GM23338 (cell line): ENCODE results near the gene TSHZ2. TPM values are rescaled to one million over a fixed set of nuclear protein-coding genes. Genes with fewer than 3 reads are reported as not detected.

Source experiments
- ATAC-seq: fragments of 200-7000 bp; cut with Tn5 transposase; 3 replicates; pipeline ENCODE4 v1.9.1; 2020
- DNase-seq: peaks from one replicate; pipeline ENCODE4 v3.0.0-alpha.2; 2015; ENCODE audit warnings: low spot score
- H2AFZ ChIP-seq: fragments of 200-600 bp; sonication (generic); 2 replicates; pipeline ENCODE4 v1.8.0; 2016; ENCODE audit warnings: antibody characterized with exemption, mild to moderate bottlenecking, moderate library complexity
- H3F3A ChIP-seq: fragments of 200-600 bp; sonication (generic); replicated peaks from 2 replicates; pipeline ENCODE4 v1.8.0; 2017; ENCODE audit warnings: antibody characterized with exemption, mixed run types, low read depth
- H3K27ac ChIP-seq: fragments of 200-600 bp; sonication (generic); 2 replicates; pipeline ENCODE4 v1.6.1; 2016; ENCODE audit warnings: low read depth
- H3K27me3 ChIP-seq: fragments of 200-600 bp; sonication (generic); 2 replicates; pipeline ENCODE4 v1.8.0; 2016; ENCODE audit warnings: mild to moderate bottlenecking, mixed run types, moderate library complexity; ENCODE audit not compliant: insufficient read depth
- H3K36me3 ChIP-seq: fragments of 200-600 bp; sonication (generic); 2 replicates; pipeline ENCODE4 v1.8.0; 2016; ENCODE audit warnings: mild to moderate bottlenecking; ENCODE audit not compliant: insufficient read depth
- H3K4me1 ChIP-seq: fragments of 200-600 bp; sonication (generic); 2 replicates; pipeline ENCODE4 v1.8.0; 2016; ENCODE audit warnings: mild to moderate bottlenecking, moderate library complexity; ENCODE audit not compliant: insufficient read depth
- H3K4me2 ChIP-seq: fragments of 200-600 bp; sonication (generic); 2 replicates; pipeline ENCODE4 v1.7.1; 2017; ENCODE audit warnings: mixed run types
- H3K4me3 ChIP-seq: fragments of 200-600 bp; sonication (generic); 2 replicates; pipeline ENCODE4 v1.6.1; 2016; ENCODE audit warnings: mixed run types
- H3K79me2 ChIP-seq: fragments of 200-600 bp; sonication (generic); replicated peaks from 2 replicates; pipeline ENCODE4 v1.8.0; 2017; ENCODE audit warnings: mild to moderate bottlenecking; ENCODE audit not compliant: insufficient read depth
- H3K9me2 ChIP-seq: fragments of 200-600 bp; sonication (generic); 2 replicates; pipeline ENCODE4 v1.8.0; 2017; ENCODE audit not compliant: insufficient read depth
- H4K20me1 ChIP-seq: fragments of 200-600 bp; sonication (generic); replicated peaks from 2 replicates; pipeline ENCODE4 v1.8.0; 2017; ENCODE audit warnings: mild to moderate bottlenecking; ENCODE audit not compliant: insufficient read depth
- H3K27ac Mint-ChIP-seq: 2 replicates; pipeline ENCODE4 v1.8.0; 2020; ENCODE audit warnings: inconsistent platforms, mild to moderate bottlenecking, moderate library complexity, mixed read lengths
- H3K27me3 Mint-ChIP-seq: 3 replicates; pipeline ENCODE4 v1.8.0; 2022; ENCODE audit warnings: low read depth, mild to moderate bottlenecking, moderate library complexity, mixed read lengths, inconsistent platforms; ENCODE audit not compliant: insufficient read depth, poor library complexity
- H3K36me3 Mint-ChIP-seq: 3 replicates; pipeline ENCODE4 v1.8.0; 2021; ENCODE audit warnings: low read depth, mild to moderate bottlenecking, inconsistent platforms, moderate library complexity, mixed read lengths
- H3K4me1 Mint-ChIP-seq: 3 replicates; pipeline ENCODE4 v1.8.0; 2020; ENCODE audit warnings: mild to moderate bottlenecking, inconsistent platforms, mixed read lengths
- H3K4me3 Mint-ChIP-seq: 3 replicates; pipeline ENCODE4 v1.8.0; 2021; ENCODE audit warnings: moderate library complexity, mild to moderate bottlenecking, inconsistent platforms, mixed read lengths
- H3K9me3 Mint-ChIP-seq: 3 replicates; pipeline ENCODE4 v1.8.0; 2020; ENCODE audit warnings: moderate library complexity, mild to moderate bottlenecking, inconsistent platforms, mixed read lengths
- NANOG ChIP-seq: IDR thresholded peaks from 2 replicates; pipeline ENCODE4 v1.6.1; 2016; ENCODE audit warnings: antibody characterized with exemption, borderline replicate concordance
- REST ChIP-seq: IDR thresholded peaks from one replicate; pipeline ENCODE4 v1.6.1; 2018; ENCODE audit warnings: antibody characterized with exemption; ENCODE audit not compliant: unreplicated experiment
- STAT1 ChIP-seq: IDR thresholded peaks from one replicate; pipeline ENCODE4 v1.6.1; 2016; ENCODE audit warnings: antibody characterized with exemption; ENCODE audit not compliant: unreplicated experiment
- ZNF331 ChIP-seq: fragments of 250-450 bp; sonication (Bioruptor Pico); IDR thresholded peaks from 2 replicates; pipeline ENCODE4 v1.5.0; 2020; ENCODE audit warnings: low read depth, mild to moderate bottlenecking, moderate library complexity
- ZNF462 ChIP-seq: fragments of 250-450 bp; sonication (Bioruptor Pico); IDR thresholded peaks from 2 replicates; pipeline ENCODE4 v1.5.0; 2020; ENCODE audit warnings: mild to moderate bottlenecking, moderate library complexity
- polyA plus RNA-seq: library from polyadenylated mRNA; unstranded; fragments of >200 nt; fragmentation: Nextera tagmentation; extraction: Ambion mirVana; gene quantifications from 2 replicates; pipeline ENCODE4 v1.2.1, GENCODE V29; 2016
- total RNA-seq: library from RNA; depleted of rRNA; stranded (reverse); fragments of >200 nt; shearing (Covaris generic); gene quantifications from 2 replicates; pipeline ENCODE4 v1.2.3, GENCODE V29; 2014
- TF ChIP-seq, protein P1 (sequence below), 2 experiments: fragments of 200-600 bp in 1 of 2; sonication (generic) in 1 of 2; conservative IDR thresholded peaks; 2 replicates each; pipeline versions ENCODE4 v1.5.1 to v1.6.1; 2016 to 2017; ENCODE audit warnings: antibody characterized with exemption in 2 of 2, low read depth in 2 of 2, mild to moderate bottlenecking in 2 of 2, moderate library complexity in 1 of 2
- TF ChIP-seq, protein P2 (sequence below): IDR thresholded peaks from 2 replicates; pipeline ENCODE4 v1.6.1; 2016; ENCODE audit warnings: antibody characterized with exemption

Gene TSHZ2
- total and polyA plus RNA-seq, 2 experiments from 2014 or later, result 0.49 to 1.3 TPM

DNA sequence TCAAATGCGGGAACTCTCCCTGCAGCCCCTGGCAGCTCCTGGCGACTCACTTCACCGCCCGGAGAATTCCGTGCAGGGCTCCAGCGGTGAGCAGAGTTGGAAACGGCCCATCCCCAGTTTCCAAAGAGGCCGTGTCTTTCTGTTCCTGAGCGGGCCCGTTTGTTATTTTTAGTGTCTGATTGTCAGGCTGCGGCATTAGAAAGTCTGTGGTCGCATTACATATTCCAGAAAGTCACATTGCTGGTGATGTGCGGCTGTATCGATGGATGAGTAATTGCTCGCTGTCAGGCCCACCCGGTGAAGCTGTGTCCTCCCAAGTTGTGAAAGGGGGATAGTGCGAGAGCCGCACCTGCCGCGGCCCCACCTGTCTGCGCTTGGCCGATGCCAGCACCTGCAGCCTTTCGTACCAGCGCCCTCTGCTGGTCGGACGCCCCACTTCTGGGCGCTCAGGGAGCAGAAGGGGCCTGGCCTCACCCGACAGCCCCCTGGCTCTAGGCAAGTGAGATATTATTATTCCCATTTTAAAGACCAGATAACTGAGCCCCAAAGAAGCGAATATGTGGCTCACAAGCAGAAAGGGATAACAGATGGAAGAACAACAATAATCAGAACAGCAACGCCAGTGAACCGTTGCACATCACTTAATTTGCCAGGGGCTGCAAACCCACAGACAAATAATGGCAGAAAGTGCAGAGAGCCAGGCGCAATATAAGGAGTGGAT, 244.9 kb downstream of the TSHZ2 start:
- Histone ChIP-seq H3K9me2 (no peaks in the 10 kb centered on the region), H3K4me3 (peak overlapping the region; percentile 37; the same call in 1 of the 2 replicates), H3K4me1 (peaks cover 22% of the 10 kb centered on the region), H2AFZ (peak overlapping the region; percentile 70; the same call in 1 of the 2 replicates), H3K4me2 (peak overlapping the region; percentile 49; the same call in 1 of the 2 replicates), H4K20me1 (no peaks in the 10 kb centered on the region), H3K36me3 (no peaks in the 10 kb centered on the region), H3K79me2 (no peaks in the 10 kb centered on the region), H3F3A (no peaks in the 10 kb centered on the region), H3K27ac (no peak overlapping the region), H3K27me3 (no peaks in the 10 kb centered on the region)
- Mint-ChIP-seq H3K27ac (no peak overlapping the region), H3K4me3 (peak overlapping the region; percentile 49; the same call in 2 of the 3 replicates), H3K36me3 (peaks cover 13% of the 10 kb centered on the region; the same call in 2 of the 3 replicates), H3K9me3 (peaks cover 13% of the 10 kb centered on the region), H3K4me1 (peaks cover 27% of the 10 kb centered on the region), H3K27me3 (peaks cover 2% of the 10 kb centered on the region)
- no peak for TF ChIP-seq NANOG
- TF ChIP-seq STAT1, result no peak
- TF ChIP-seq REST, result no peak
- TF ChIP-seq, protein P1, sequence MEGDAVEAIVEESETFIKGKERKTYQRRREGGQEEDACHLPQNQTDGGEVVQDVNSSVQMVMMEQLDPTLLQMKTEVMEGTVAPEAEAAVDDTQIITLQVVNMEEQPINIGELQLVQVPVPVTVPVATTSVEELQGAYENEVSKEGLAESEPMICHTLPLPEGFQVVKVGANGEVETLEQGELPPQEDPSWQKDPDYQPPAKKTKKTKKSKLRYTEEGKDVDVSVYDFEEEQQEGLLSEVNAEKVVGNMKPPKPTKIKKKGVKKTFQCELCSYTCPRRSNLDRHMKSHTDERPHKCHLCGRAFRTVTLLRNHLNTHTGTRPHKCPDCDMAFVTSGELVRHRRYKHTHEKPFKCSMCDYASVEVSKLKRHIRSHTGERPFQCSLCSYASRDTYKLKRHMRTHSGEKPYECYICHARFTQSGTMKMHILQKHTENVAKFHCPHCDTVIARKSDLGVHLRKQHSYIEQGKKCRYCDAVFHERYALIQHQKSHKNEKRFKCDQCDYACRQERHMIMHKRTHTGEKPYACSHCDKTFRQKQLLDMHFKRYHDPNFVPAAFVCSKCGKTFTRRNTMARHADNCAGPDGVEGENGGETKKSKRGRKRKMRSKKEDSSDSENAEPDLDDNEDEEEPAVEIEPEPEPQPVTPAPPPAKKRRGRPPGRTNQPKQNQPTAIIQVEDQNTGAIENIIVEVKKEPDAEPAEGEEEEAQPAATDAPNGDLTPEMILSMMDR (conservative IDR thresholded peaks at IDR 0.05; ENCODE audit: low read depth in 2 of 2), result peak; percentile 92 to 95
- no peak for TF ChIP-seq ZNF462 (CRISPR knock-in tag)
- TF ChIP-seq ZNF331 (CRISPR knock-in tag), result no peak
- TF ChIP-seq, protein P2, sequence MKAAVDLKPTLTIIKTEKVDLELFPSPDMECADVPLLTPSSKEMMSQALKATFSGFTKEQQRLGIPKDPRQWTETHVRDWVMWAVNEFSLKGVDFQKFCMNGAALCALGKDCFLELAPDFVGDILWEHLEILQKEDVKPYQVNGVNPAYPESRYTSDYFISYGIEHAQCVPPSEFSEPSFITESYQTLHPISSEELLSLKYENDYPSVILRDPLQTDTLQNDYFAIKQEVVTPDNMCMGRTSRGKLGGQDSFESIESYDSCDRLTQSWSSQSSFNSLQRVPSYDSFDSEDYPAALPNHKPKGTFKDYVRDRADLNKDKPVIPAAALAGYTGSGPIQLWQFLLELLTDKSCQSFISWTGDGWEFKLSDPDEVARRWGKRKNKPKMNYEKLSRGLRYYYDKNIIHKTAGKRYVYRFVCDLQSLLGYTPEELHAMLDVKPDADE, result no peak
- peak; percentile 98 for ATAC-seq
- peak; percentile 91 for DNase-seq
